Jurkat, Clone E6-1 (cell line): ENCODE measurements around the gene TMEM131.

ENCODE experiments used
- DNase-seq: peaks from one replicate; pipeline ENCODE4 v3.0.0-alpha.2; 2011; ENCODE audit warnings: low read depth, low spot score
- H3K4me3 ChIP-seq: 2 replicates; pipeline ENCODE4 v1.5.1; 2011; ENCODE audit warnings: mild to moderate bottlenecking, low read length, control low read depth, moderate library complexity

Gene TMEM131

DNA sequence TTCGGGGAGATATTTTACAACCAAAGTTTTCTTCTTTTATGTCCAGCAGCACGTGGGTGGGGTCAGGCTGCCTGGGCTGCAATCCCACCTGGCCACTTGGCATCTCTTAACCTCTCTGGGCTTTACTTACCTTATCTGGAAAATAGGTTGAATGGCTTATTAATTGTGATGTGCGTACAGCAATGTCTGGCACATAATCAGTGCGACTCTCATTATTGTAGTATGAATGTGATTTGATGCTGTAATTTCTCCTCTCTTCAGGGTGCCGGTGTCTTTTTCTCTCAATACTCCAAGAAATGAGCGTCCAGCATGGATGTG is 284.4 kb downstream of the TMEM131 start:
- H3K4me3 ChIP-seq = no peak overlapping the region
- no peak for DNase-seq

GRCh38 chr2:97708608-97709007 is 287.1 kb downstream of the TMEM131 start:
- DNase-seq = no peak
- no peak overlapping the region for H3K4me3 ChIP-seq

DNA sequence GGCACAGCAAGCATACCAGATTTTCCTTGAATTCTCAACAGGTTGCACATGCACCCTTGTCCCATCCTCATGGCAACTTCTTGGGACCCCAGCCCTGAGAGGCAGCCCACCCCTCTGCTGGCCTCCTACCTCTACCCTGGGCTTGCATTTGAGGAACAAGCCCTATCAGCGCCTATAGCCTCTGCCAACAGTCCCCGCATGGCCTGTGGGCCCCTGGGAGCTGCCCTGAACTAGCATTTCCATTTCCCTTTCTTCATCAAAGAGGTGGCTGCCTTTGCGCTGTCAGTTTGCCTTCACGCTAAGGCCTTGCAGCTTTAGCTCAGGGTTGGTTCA is 287.7 kb downstream of the TMEM131 start:
- no peak for DNase-seq
- H3K4me3 ChIP-seq = no peak overlapping the region

GRCh38 chr2:97707362-97708047 is 288.2 kb downstream of the TMEM131 start:
- DNase-seq = no peak
- no peak overlapping the region for H3K4me3 ChIP-seq

GRCh38 chr2:97706708-97707345 is 288.9 kb downstream of the TMEM131 start:
- no peak overlapping the region for H3K4me3 ChIP-seq
- DNase-seq = no peak
